Liver (tissue), 9 donors: Measurements from ENCODE around the gene PRKCD. TPM values are rescaled to one million over a fixed set of nuclear protein-coding genes. Genes with fewer than 3 reads are reported as not detected.

ENCODE experiments used
- DNase-seq: peaks from one replicate; pipeline ENCODE4 v3.0.0-alpha.2; 2017; ENCODE audit warnings: low spot score
- H3K27ac ChIP-seq, 2 donors: one replicate each; pipeline ENCODE4 v1.7.0; 2013; ENCODE audit warnings: inconsistent platforms in 2 of 2, low read length in 2 of 2, control low read depth in 1 of 2, low read depth in 1 of 2, mild to moderate bottlenecking in 1 of 2
- H3K27me3 ChIP-seq, 4 donors: one replicate each; pipeline versions ENCODE4 v1.6.1 to v1.7.0; 2013; ENCODE audit warnings: low read length in 3 of 4, inconsistent platforms in 1 of 4, mild to moderate bottlenecking in 1 of 4, moderate library complexity in 1 of 4; ENCODE audit not compliant: control insufficient read depth in 4 of 4, insufficient read depth in 4 of 4
- H3K36me3 ChIP-seq, 4 donors: one replicate each; pipeline versions ENCODE4 v1.6.1 to v1.7.0; 2013; ENCODE audit warnings: low read length in 3 of 4, mild to moderate bottlenecking in 3 of 4, low read depth in 1 of 4, moderate library complexity in 1 of 4; ENCODE audit not compliant: control insufficient read depth in 4 of 4, insufficient read depth in 3 of 4
- H3K4me1 ChIP-seq, 4 donors: one replicate each; pipeline versions ENCODE4 v1.6.1 to v1.7.0; 2013; ENCODE audit warnings: low read length in 3 of 4, mild to moderate bottlenecking in 3 of 4, moderate library complexity in 1 of 4; ENCODE audit not compliant: control insufficient read depth in 4 of 4, insufficient read depth in 4 of 4
- H3K4me3 ChIP-seq, 3 donors: one replicate each; pipeline versions ENCODE4 v1.6.1 to v1.7.0; 2013; ENCODE audit warnings: low read length in 3 of 3, control low read depth in 1 of 3, low read depth in 1 of 3, mild to moderate bottlenecking in 1 of 3
- H3K9ac ChIP-seq, 2 donors: one replicate each; pipeline ENCODE4 v1.7.0; 2013; ENCODE audit warnings: low read length in 2 of 2, mild to moderate bottlenecking in 2 of 2, moderate library complexity in 2 of 2, control low read depth in 1 of 2, low read depth in 1 of 2
- H3K9me3 ChIP-seq, 4 donors: one replicate each; pipeline versions ENCODE4 v1.6.1 to v1.7.0; 2013; ENCODE audit warnings: low read length in 3 of 4; ENCODE audit not compliant: control insufficient read depth in 4 of 4
- ATF3 ChIP-seq: IDR thresholded peaks from 2 replicates; pipeline ENCODE4 v1.6.1; 2016; ENCODE audit warnings: antibody characterized with exemption
- CTCF ChIP-seq: fragments of 150-350 bp; IDR thresholded peaks from 2 replicates; pipeline ENCODE4 v1.5.1; 2017; ENCODE audit warnings: improper control_type of control experiment, low read depth, low read length; ENCODE audit not compliant: missing input control
- EGR1 ChIP-seq, 2 donors: IDR thresholded peaks; 2 replicates each; pipeline ENCODE4 v1.6.1; 2016 to 2018; ENCODE audit warnings: antibody characterized with exemption in 2 of 2, low read depth in 2 of 2
- FOXA1 ChIP-seq: IDR thresholded peaks from 2 replicates; pipeline ENCODE4 v1.6.1; 2016; ENCODE audit warnings: antibody characterized with exemption
- FOXA2 ChIP-seq: IDR thresholded peaks from 2 replicates; pipeline ENCODE4 v1.6.1; 2016; ENCODE audit warnings: antibody characterized with exemption
- GABPA ChIP-seq, 2 donors: IDR thresholded peaks in 1 of 2; conservative IDR thresholded peaks in 1 of 2; 2 replicates each; pipeline ENCODE4 v1.6.1; 2016; ENCODE audit warnings: antibody characterized with exemption in 2 of 2, mild to moderate bottlenecking in 1 of 2, moderate library complexity in 1 of 2
- HNF4A ChIP-seq, 2 donors: conservative IDR thresholded peaks; 2 replicates each; pipeline ENCODE4 v1.6.1; 2016; ENCODE audit warnings: antibody characterized with exemption in 2 of 2, mild to moderate bottlenecking in 2 of 2
- HNF4G ChIP-seq: IDR thresholded peaks from 2 replicates; pipeline ENCODE4 v1.6.1; 2016; ENCODE audit warnings: antibody characterized with exemption
- JUND ChIP-seq, 2 donors: IDR thresholded peaks; 2 replicates each; pipeline ENCODE4 v1.6.1; 2016; ENCODE audit warnings: antibody characterized with exemption in 2 of 2
- NR2F2 ChIP-seq: IDR thresholded peaks from 2 replicates; pipeline ENCODE4 v1.6.1; 2016; ENCODE audit warnings: antibody characterized with exemption
- REST ChIP-seq: IDR thresholded peaks from 2 replicates; pipeline ENCODE4 v1.6.1; 2016; ENCODE audit warnings: antibody characterized with exemption, mild to moderate bottlenecking
- RXRA ChIP-seq, 2 donors: IDR thresholded peaks; 2 replicates each; pipeline ENCODE4 v1.6.1; 2017 to 2018; ENCODE audit warnings: antibody characterized with exemption in 2 of 2, mild to moderate bottlenecking in 1 of 2
- SP1 ChIP-seq: IDR thresholded peaks from 2 replicates; pipeline ENCODE4 v1.6.1; 2018; ENCODE audit warnings: antibody characterized with exemption, mild to moderate bottlenecking
- TAF1 ChIP-seq: conservative IDR thresholded peaks from 2 replicates; pipeline ENCODE4 v1.6.1; 2016; ENCODE audit warnings: antibody characterized with exemption, mild to moderate bottlenecking
- YY1 ChIP-seq: IDR thresholded peaks from 2 replicates; pipeline ENCODE4 v1.6.1; 2016; ENCODE audit warnings: antibody characterized with exemption, mild to moderate bottlenecking
- ZBTB33 ChIP-seq: IDR thresholded peaks from 2 replicates; pipeline ENCODE4 v1.6.1; 2016; ENCODE audit warnings: antibody characterized with exemption
- WGBS: extraction: QIAGEN DNeasy Blood & Tissue Kit; methylation state at CpG from one replicate; pipeline ENCODE4 v1.1.7; 2013; 5-methylcytosine and 5-hydroxymethylcytosine counted together
- polyA plus RNA-seq, 2 donors: library from polyadenylated mRNA; stranded (reverse) in 1 of 2; unstranded in 1 of 2; fragments of 200-250 nt in 1 of 2; fragments of >200 nt in 1 of 2; fragmentation: Nextera tagmentation in 1 of 2; extraction: Ambion mirVana in 1 of 2; gene quantifications; one replicate each; pipeline versions ENCODE4 v1.2.1 to v1.2.3, GENCODE V29; 2013 to 2015
- total RNA-seq, 2 donors: library from RNA; depleted of rRNA; stranded (reverse); fragments of >200 nt; gene quantifications; one replicate each; pipeline ENCODE4 v1.2.3, GENCODE V29; 2014
- TF ChIP-seq, protein P1 (sequence below): IDR thresholded peaks from 2 replicates; pipeline ENCODE4 v1.6.1; 2016; ENCODE audit warnings: antibody characterized with exemption
- donor health status: healthy.
- donor health status: healthy.
- donor health status: healthy.
- donor health status: healthy.
- donor health status: healthy.

The PRKCD gene
- total and polyA plus RNA-seq, 4 donors: 3.1 to 7.3 (median 3.4) TPM

- TF ChIP-seq JUND (IDR thresholded peaks at IDR 0.05) (no peak), EGR1 (IDR thresholded peaks at IDR 0.05; ENCODE audit: low read depth in 2 of 2) (no peak), TAF1 (no peak)
Observed at GRCh38 chr3:53222183-53222901, 61.3 kb downstream of the PRKCD start (continued).

- no peak overlapping the region for H3K27ac ChIP-seq
- H3K36me3 ChIP-seq: peaks cover 26 to 54% (median 29%) of the 10 kb centered on the region in 4 donors
- TF ChIP-seq REST (no peak), SP1 (no peak), HNF4A (conservative IDR thresholded peaks at IDR 0.05) (no peak), EGR1 (IDR thresholded peaks at IDR 0.05; ENCODE audit: low read depth in 2 of 2) (no peak), GABPA (IDR thresholded peaks at IDR 0.05 in 1 of 2, conservative IDR thresholded peaks at IDR 0.05 in 1 of 2) (no peak), ATF3 (no peak), YY1 (no peak)
- 80% methylated on average over 7 of the region's 7 CpGs for WGBS
- H3K27me3 ChIP-seq: no peaks in the 10 kb centered on the region
- H3K4me1 ChIP-seq: no peaks in the 10 kb centered on the region
- no peaks in the 10 kb centered on the region for H3K9me3 ChIP-seq
- no peak for DNase-seq
- H3K9ac ChIP-seq: no peak overlapping the region
- no peak overlapping the region for H3K4me3 ChIP-seq
Observed at GRCh38 chr3:53223025-53223424, 62.0 kb downstream of the PRKCD start.

- Histone ChIP-seq H3K4me3 (no peak overlapping the region), H3K9ac (no peak overlapping the region), H3K4me1 (no peaks in the 10 kb centered on the region), H3K27me3 (no peaks in the 10 kb centered on the region), H3K36me3 (peaks cover 29 to 59% (median 33%) of the 10 kb centered on the region in 4 donors), H3K27ac (no peak overlapping the region), H3K9me3 (no peaks in the 10 kb centered on the region)
- DNase-seq: no peak
- 88% methylated on average over 9 of the region's 9 CpGs for WGBS
- TF ChIP-seq NR2F2 (no peak), TAF1 (no peak), JUND (IDR thresholded peaks at IDR 0.05) (no peak), CTCF (no peak), ZBTB33 (no peak), HNF4A (conservative IDR thresholded peaks at IDR 0.05) (no peak), YY1 (no peak), FOXA1 (no peak), REST (no peak), FOXA2 (no peak), RXRA (IDR thresholded peaks at IDR 0.05) (no peak), HNF4G (no peak), EGR1 (IDR thresholded peaks at IDR 0.05; ENCODE audit: low read depth in 2 of 2) (no peak)
- TF ChIP-seq, protein P1, sequence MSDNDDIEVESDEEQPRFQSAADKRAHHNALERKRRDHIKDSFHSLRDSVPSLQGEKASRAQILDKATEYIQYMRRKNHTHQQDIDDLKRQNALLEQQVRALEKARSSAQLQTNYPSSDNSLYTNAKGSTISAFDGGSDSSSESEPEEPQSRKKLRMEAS: no peak
Observed at GRCh38 chr3:53223541-53223966, 62.5 kb downstream of the PRKCD start.
